ENCODE data around the gene GCAT.
A peak's percentile ranks its signal among the peaks of the same experiment; 100 is the strongest.

GCAT gene

DNA sequence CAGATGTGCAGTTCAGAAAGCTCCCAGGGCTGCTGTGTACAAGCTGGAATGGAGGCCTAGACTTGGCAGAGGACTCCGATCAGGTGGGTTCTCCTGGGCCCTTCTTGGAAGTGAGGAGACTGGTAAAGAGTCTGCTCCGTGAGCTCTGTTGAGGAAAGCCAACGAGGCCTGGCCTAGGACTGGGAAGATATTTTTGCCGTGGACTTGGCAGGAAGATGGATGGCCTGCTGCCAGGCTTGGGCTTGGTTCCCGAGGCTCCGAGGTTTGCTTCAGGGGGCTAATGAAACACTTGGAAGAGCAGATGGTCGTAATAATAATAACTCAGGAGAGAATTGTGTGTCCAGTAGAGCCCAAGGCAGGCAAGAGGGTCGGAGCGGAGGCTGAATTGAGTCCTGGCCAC lies 19.3 kb downstream of the GCAT start:
- H3K4me3 ChIP-seq (ENCODE audit: low read depth, low read length): no peak overlapping the region
- peaks cover 13% of the 10 kb centered on the region for H3K4me1 ChIP-seq (ENCODE audit: control insufficient read depth, insufficient read depth, low read length)
- H3K27me3 ChIP-seq (ENCODE audit: control insufficient read depth, insufficient read depth, low read length): peaks cover 33% of the 10 kb centered on the region
- H3K36me3 ChIP-seq (ENCODE audit: control insufficient read depth, insufficient read depth, low read length): peaks cover 18% of the 10 kb centered on the region
- no peaks in the 10 kb centered on the region for H3K9me3 ChIP-seq (ENCODE audit: control insufficient read depth, insufficient read depth, low read length)
- no peak overlapping the region for H3K27ac ChIP-seq (ENCODE audit: low read depth, low read length)
- no peak overlapping the region for H3K9ac ChIP-seq (ENCODE audit: low read depth, low read length)

DNA sequence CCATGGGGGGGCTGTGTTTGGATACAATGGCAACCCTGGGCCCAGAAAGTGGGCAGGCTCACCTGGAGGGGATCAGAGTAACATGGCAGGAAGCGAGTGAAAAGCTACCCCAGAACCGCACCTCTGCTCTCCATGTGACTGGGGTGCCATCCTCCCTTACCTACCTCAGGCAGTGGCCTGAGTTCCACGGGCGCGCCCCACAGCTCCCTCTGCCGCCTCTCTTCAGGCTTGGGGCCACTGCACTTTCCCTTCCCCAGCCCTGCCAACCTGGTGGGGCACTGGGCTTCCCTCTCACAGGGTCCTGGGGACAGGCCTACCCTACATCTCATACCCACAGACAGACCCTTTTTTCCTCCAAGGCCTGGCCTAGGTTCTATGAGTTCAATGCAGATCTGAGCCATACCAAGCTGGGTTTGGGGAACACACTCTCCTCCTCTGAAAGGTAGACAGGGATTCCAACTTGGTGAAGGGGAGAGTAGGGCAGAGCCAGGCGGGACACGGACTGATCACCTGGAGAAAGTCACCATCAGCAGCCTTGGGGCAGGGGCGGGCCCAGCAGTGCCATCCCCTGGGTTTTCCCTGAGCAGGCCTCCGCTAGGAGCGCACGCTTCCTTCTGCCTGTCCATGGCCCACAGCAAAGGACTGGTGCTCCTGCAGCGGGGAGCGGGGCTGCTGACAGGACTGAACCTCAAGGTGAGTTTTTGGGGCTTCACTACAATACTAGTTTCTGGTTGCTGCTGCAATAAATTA lies 22.5 kb downstream of the GCAT start:
- no peak overlapping the region for H3K4me3 ChIP-seq (ENCODE audit: low read depth, low read length)
- H3K4me1 ChIP-seq (ENCODE audit: control insufficient read depth, insufficient read depth, low read length): no peaks in the 10 kb centered on the region
- H3K9ac ChIP-seq (ENCODE audit: low read depth, low read length): no peak overlapping the region
- peaks cover 40% of the 10 kb centered on the region for H3K36me3 ChIP-seq (ENCODE audit: control insufficient read depth, insufficient read depth, low read length)
- H3K27ac ChIP-seq (ENCODE audit: low read depth, low read length): no peak overlapping the region
- H3K27me3 ChIP-seq (ENCODE audit: control insufficient read depth, insufficient read depth, low read length): peaks cover 7% of the 10 kb centered on the region
- H3K9me3 ChIP-seq (ENCODE audit: control insufficient read depth, insufficient read depth, low read length): no peaks in the 10 kb centered on the region

DNA sequence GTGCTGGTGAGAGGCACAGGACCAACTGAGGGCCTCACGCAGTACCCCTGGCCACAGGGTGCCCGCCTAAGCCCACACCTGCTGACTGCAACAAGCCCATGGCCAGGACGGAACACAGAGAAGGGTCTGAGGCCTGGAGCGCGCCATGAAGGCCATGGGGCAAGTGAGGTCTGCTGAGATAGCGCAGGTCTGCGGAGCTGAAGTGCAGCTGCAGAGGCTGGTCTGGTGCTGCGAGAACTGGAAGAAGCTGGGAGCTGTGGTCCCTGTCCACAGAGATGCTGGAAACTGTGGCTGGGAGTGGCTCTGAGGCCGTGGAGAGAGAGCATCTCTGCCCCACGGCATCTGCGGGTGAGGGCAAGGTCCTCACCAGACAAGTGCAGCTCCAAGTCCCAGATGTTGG lies 23.7 kb downstream of the GCAT start:
- H3K9ac ChIP-seq (ENCODE audit: low read depth, low read length): no peak overlapping the region
- H3K27me3 ChIP-seq (ENCODE audit: control insufficient read depth, insufficient read depth, low read length): no peaks in the 10 kb centered on the region
- H3K4me1 ChIP-seq (ENCODE audit: control insufficient read depth, insufficient read depth, low read length): no peaks in the 10 kb centered on the region
- no peaks in the 10 kb centered on the region for H3K9me3 ChIP-seq (ENCODE audit: control insufficient read depth, insufficient read depth, low read length)
- H3K36me3 ChIP-seq (ENCODE audit: control insufficient read depth, insufficient read depth, low read length): peaks cover 40% of the 10 kb centered on the region
- H3K27ac ChIP-seq (ENCODE audit: low read depth, low read length): no peak overlapping the region
- no peak overlapping the region for H3K4me3 ChIP-seq (ENCODE audit: low read depth, low read length)

DNA sequence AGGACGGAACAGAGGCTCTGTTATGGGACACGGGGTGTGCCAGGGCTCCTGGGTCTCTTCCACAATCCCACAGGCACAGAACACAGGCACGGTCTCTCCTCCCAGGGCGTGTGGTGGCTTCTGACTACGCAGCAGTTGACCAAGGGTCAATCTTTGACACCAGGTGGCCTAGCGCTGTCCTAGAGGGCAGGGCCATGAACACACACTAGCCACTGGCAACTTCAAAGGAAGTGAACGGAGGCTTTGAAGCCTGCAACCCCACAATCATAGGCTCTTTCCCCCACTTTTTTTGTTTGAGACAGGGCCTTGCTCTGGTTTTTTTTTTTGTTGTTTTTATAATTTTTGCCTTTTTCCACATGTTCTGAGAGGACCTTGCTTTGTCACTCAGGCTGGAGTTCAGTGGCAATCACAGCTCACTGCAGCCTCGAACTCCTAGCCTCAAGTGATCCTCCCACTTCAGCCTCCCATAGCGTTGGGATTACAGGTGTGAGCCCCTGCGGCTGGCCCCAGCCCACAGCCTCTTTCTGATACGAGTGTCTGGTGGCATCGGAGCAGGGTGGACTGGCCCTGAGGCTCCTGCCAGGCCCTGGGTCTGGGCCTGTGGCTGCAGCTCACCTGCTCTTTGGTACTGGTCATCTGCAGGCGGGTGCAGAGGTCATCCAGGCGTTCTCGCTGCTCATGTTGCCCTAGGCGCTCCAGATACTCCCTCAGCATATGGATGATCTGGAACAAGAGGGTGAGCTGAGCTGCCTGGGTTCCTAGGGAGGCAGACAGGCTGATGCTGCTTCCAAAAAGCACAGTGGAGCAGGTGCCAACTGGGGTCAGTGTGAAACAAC lies 24.5 kb downstream of the GCAT start:
- Histone ChIP-seq H3K4me3 (ENCODE audit: low read depth, low read length) (no peak overlapping the region), H3K9me3 (ENCODE audit: control insufficient read depth, insufficient read depth, low read length) (no peaks in the 10 kb centered on the region), H3K4me1 (ENCODE audit: control insufficient read depth, insufficient read depth, low read length) (no peaks in the 10 kb centered on the region), H3K27ac (ENCODE audit: low read depth, low read length) (no peak overlapping the region), H3K36me3 (ENCODE audit: control insufficient read depth, insufficient read depth, low read length) (peaks cover 43% of the 10 kb centered on the region), H3K27me3 (ENCODE audit: control insufficient read depth, insufficient read depth, low read length) (no peaks in the 10 kb centered on the region), H3K9ac (ENCODE audit: low read depth, low read length) (no peak overlapping the region)

DNA sequence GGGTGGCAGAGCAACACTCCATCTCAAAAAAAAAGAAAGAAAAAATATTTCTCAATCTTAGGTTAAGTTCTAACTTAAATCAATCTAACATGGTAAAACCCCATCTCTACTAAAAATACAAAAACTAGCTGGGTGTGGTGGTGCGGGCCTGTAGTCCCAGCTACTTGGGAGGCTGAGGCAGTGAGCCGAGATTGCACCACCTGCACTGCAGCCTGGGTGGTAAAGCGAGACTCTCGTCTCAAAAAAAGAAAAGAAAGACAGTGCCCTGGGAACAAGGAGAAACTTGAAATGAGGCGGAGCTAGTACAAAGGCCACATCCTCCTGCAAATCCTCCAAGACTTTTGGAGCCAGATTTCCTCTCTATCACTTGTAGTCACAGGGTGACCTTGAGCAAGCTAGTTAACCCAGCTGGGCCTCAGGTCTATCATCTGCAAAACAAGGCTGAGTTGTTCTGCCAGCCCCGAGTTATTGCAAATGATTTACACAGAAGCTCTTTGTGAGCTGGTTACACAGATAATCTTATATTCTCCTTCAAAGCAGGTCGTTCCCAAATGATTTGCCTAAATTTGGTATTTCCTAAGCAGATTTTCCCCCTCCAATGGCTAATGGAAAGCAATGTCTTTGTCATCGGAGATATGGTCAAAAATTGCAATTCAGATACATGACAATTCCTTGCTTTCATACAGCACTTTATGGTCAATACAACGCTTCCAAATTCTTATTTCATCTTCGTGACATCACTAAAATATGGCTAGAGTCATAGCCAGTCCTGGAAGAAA lies 34.5 kb downstream of the GCAT start:
- Histone ChIP-seq H3K9ac (ENCODE audit: low read depth, low read length) (no peak overlapping the region), H3K36me3 (ENCODE audit: control insufficient read depth, insufficient read depth, low read length) (peaks cover 15% of the 10 kb centered on the region), H3K27me3 (ENCODE audit: control insufficient read depth, insufficient read depth, low read length) (no peaks in the 10 kb centered on the region), H3K27ac (ENCODE audit: low read depth, low read length) (no peak overlapping the region), H3K4me3 (ENCODE audit: low read depth, low read length) (no peak overlapping the region), H3K4me1 (ENCODE audit: control insufficient read depth, insufficient read depth, low read length) (no peaks in the 10 kb centered on the region), H3K9me3 (ENCODE audit: control insufficient read depth, insufficient read depth, low read length) (no peaks in the 10 kb centered on the region)

DNA sequence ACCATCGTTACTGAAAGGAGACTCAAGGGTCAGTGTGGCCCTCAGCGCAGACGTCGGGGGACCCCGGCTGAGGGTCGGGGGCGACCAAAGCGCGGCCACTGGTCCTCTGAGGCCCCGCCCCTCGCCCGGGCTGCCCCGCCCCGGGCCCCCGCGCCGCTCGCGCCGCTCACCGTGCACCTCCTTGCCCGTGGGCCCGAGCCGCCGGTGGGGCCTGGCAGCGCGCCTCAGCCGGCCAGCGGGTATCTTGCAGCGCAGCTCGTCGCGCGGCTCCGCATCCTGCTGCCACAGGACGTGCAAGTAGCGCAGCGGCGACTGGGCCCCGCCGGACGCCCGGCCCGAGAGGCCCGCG lies 36.0 kb downstream of the GCAT start:
- H3K9me3 ChIP-seq (ENCODE audit: control insufficient read depth, insufficient read depth, low read length): no peaks in the 10 kb centered on the region
- H3K4me3 ChIP-seq (ENCODE audit: low read depth, low read length): peak overlapping the region; percentile 70
- H3K4me1 ChIP-seq (ENCODE audit: control insufficient read depth, insufficient read depth, low read length): no peaks in the 10 kb centered on the region
- peaks cover 5% of the 10 kb centered on the region for H3K36me3 ChIP-seq (ENCODE audit: control insufficient read depth, insufficient read depth, low read length)
- peak overlapping the region; percentile 73 for H3K27ac ChIP-seq (ENCODE audit: low read depth, low read length)
- H3K9ac ChIP-seq (ENCODE audit: low read depth, low read length): no peak overlapping the region; the same call in 1 of the 2 replicates
- no peaks in the 10 kb centered on the region for H3K27me3 ChIP-seq (ENCODE audit: control insufficient read depth, insufficient read depth, low read length)

DNA sequence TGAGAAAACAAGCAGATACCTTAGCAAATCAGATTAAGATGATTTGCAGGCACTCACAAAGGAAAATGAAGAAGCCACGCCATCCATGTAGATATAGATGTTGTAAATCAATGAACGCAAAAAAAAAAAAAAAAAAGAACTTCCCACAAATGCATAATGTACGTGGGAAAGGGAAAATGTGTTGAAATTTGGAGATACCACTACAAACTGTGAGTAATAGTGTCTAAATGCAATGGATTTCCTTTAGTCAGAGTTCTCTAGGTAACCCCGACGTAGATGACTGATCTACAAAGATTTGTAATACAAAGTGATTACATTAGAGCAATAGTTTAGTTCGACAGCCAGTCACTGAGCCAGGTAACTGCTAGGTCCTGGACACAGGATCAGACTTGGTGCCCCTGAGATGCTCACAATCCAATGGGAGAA lies 37.2 kb downstream of the GCAT start:
- Histone ChIP-seq H3K4me3 (ENCODE audit: low read depth, low read length) (peak overlapping the region; percentile 70), H3K36me3 (ENCODE audit: control insufficient read depth, insufficient read depth, low read length) (no peaks in the 10 kb centered on the region), H3K27ac (ENCODE audit: low read depth, low read length) (no peak overlapping the region), H3K27me3 (ENCODE audit: control insufficient read depth, insufficient read depth, low read length) (no peaks in the 10 kb centered on the region), H3K9me3 (ENCODE audit: control insufficient read depth, insufficient read depth, low read length) (no peaks in the 10 kb centered on the region), H3K4me1 (ENCODE audit: control insufficient read depth, insufficient read depth, low read length) (no peaks in the 10 kb centered on the region), H3K9ac (ENCODE audit: low read depth, low read length) (no peak overlapping the region)

DNA sequence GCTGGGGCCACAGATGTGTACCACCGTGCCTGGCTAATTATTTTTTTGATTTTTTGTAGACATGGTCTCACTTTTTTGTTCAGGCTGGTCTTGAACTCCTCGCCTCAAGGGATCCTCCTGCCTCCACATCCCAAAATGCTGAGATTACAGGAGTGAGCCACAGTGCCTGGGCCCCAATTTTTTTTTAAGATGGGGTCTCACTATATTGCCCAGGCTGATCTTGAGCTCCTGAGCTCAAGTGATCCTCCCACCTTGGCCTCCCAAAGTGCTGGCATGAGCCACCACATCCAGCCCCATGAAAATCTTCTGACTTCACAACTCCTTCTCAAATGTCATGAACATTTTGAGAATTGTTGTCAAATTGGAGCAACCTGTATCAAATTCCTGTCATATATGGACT lies 38.7 kb downstream of the GCAT start:
- Histone ChIP-seq H3K4me3 (ENCODE audit: low read depth, low read length) (no peak overlapping the region), H3K4me1 (ENCODE audit: control insufficient read depth, insufficient read depth, low read length) (no peaks in the 10 kb centered on the region), H3K27ac (ENCODE audit: low read depth, low read length) (no peak overlapping the region), H3K36me3 (ENCODE audit: control insufficient read depth, insufficient read depth, low read length) (peaks cover 10% of the 10 kb centered on the region), H3K9ac (ENCODE audit: low read depth, low read length) (no peak overlapping the region), H3K9me3 (ENCODE audit: control insufficient read depth, insufficient read depth, low read length) (no peaks in the 10 kb centered on the region), H3K27me3 (ENCODE audit: control insufficient read depth, insufficient read depth, low read length) (no peaks in the 10 kb centered on the region)

DNA sequence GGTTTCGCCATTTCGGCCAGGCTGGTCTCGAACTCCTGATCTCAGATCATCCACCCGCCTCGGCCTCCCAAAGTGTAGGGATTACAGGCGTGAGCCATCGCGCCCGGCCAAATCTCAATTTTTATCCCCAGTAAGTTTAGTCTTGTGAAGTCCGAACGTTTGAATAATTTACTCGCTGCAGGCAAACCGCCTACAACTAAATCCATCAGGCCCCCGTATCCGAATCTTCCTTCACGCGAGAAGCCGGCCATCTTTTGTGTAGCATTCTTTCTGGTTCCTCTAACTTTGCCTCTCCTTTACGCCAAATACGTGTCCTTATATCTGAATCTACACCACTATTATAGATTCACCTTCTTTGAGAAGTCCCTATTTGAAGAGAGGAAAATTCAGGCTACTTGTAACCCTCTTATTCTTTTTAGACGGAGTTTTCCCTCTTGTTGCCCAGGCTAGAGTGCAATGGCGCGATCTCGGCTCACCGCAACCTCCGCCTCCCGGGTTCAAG lies 40.9 kb downstream of the GCAT start:
- H3K36me3 ChIP-seq (ENCODE audit: control insufficient read depth, insufficient read depth, low read length): peaks cover 32% of the 10 kb centered on the region
- H3K4me3 ChIP-seq (ENCODE audit: low read depth, low read length): peak overlapping the region; percentile 95
- no peaks in the 10 kb centered on the region for H3K4me1 ChIP-seq (ENCODE audit: control insufficient read depth, insufficient read depth, low read length)
- H3K9ac ChIP-seq (ENCODE audit: low read depth, low read length): peak overlapping the region; percentile 91
- H3K27ac ChIP-seq (ENCODE audit: low read depth, low read length): peak overlapping the region; percentile 87
- no peaks in the 10 kb centered on the region for H3K27me3 ChIP-seq (ENCODE audit: control insufficient read depth, insufficient read depth, low read length)
- no peaks in the 10 kb centered on the region for H3K9me3 ChIP-seq (ENCODE audit: control insufficient read depth, insufficient read depth, low read length)

DNA sequence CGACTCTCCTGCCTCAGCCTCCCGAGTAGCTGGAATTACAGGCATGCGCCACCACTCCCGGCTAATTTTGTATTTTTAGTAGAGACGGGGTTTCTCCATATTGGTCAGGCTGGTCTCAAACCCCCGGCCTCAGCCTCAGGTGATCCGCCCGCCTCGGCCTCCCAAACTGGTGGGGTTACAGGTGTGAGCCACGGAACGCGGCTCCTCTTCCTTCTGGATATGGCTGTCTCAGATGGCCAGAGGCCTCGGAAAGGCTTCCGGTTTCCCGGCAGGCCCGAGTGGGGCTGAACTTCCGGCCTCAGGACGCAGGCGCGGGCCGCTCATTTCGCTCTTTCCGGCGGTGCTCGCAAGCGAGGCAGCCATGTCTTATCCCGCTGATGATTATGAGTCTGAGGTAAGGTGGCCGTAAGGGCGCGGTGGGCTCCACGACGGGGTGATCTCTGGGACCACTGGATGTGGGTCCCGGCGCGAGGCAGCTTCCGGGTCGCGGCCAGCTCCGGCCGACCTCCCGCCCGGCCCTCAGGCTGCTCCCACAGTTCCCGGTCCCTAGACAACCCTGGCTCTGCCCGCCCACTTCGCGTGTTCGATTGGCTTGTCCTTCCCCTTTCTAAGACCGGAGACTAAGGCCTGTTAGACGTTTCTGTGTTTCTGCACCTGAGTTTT lies 41.5 kb downstream of the GCAT start, which contains the start of gene EIF3L:
Gene EIF3L, plus strand, starts transcription at position 331 of the 663 bp plus-strand sequence. Its CDS starts 31 bp downstream, at position 362.
- Histone ChIP-seq H3K36me3 (ENCODE audit: control insufficient read depth, insufficient read depth, low read length) (peaks cover 38% of the 10 kb centered on the region), H3K4me3 (ENCODE audit: low read depth, low read length) (peak within 1 kb of the TSS; percentile 95), H3K27ac (ENCODE audit: low read depth, low read length) (peak within 1 kb of the TSS; percentile 87), H3K9ac (ENCODE audit: low read depth, low read length) (peak within 1 kb of the TSS; percentile 91), H3K27me3 (ENCODE audit: control insufficient read depth, insufficient read depth, low read length) (no peaks in the 10 kb centered on the region), H3K4me1 (ENCODE audit: control insufficient read depth, insufficient read depth, low read length) (no peaks in the 10 kb centered on the region), H3K9me3 (ENCODE audit: control insufficient read depth, insufficient read depth, low read length) (no peaks in the 10 kb centered on the region)

Measured in HUES48 (cell line).